Tibial nerve (tissue), 4 donors: ENCODE results near the gene ISOC2. TPM values are rescaled to one million over a fixed set of nuclear protein-coding genes. Genes with fewer than 3 reads are reported as not detected.

ENCODE experiments used
- DNase-seq, 2 donors: peaks; one replicate each; pipeline ENCODE4 v3.0.0-alpha.2; 2019; ENCODE audit warnings: low spot score in 2 of 2
- H3K27ac ChIP-seq, 4 donors: fragments of 200-600 bp; sonication (generic) in 3 of 4; one replicate each; pipeline ENCODE4 v1.5.1; 2017 to 2019; ENCODE audit warnings: mild to moderate bottlenecking in 1 of 4
- H3K27me3 ChIP-seq, 2 donors: fragments of 200-600 bp; sonication (generic) in 1 of 2; one replicate each; pipeline versions ENCODE4 v1.5.1 to v1.6.0; 2017 to 2019
- H3K36me3 ChIP-seq, 3 donors: fragments of 200-600 bp; sonication (generic); one replicate each; pipeline ENCODE4 v1.5.1; 2018 to 2019
- H3K4me1 ChIP-seq, 4 donors: fragments of 200-600 bp; sonication (generic) in 3 of 4; one replicate each; pipeline ENCODE4 v1.5.1; 2017 to 2019
- H3K4me3 ChIP-seq, 4 donors: fragments of 200-600 bp; sonication (generic) in 3 of 4; one replicate each; pipeline ENCODE4 v1.5.1; 2017 to 2019; ENCODE audit warnings: mild to moderate bottlenecking in 1 of 4, moderate library complexity in 1 of 4
- H3K9me3 ChIP-seq, 4 donors: fragments of 200-600 bp; sonication (generic) in 3 of 4; one replicate each; pipeline ENCODE4 v1.5.1; 2017 to 2019
- CTCF ChIP-seq, 5 experiments: fragments of 200-600 bp in 3 of 5; fragments of 450-650 bp in 2 of 5; sonication (generic) in 3 of 5; IDR thresholded peaks; one replicate each; pipeline ENCODE4 v1.5.1; 2016 to 2019; ENCODE audit warnings: antibody characterized with exemption in 5 of 5, mild to moderate bottlenecking in 3 of 5, moderate library complexity in 2 of 5
- EP300 ChIP-seq, 2 donors: sonication (generic); formaldehyde crosslinking; IDR thresholded peaks; one replicate each; pipeline ENCODE4 v1.6.1; 2017; ENCODE audit warnings: antibody characterized with exemption in 2 of 2, mild to moderate bottlenecking in 1 of 2
- POLR2A ChIP-seq, 2 donors: fragments of 450-650 bp; IDR thresholded peaks; one replicate each; pipeline ENCODE4 v1.6.1; 2017; ENCODE audit warnings: antibody characterized with exemption in 2 of 2, mild to moderate bottlenecking in 2 of 2, moderate library complexity in 2 of 2
- WGBS, 2 donors: methylation state at CpG; one replicate each; pipeline ENCODE4 v1.1.5; 2018; 5-methylcytosine and 5-hydroxymethylcytosine counted together
- total RNA-seq, 4 donors: library from RNA; depleted of rRNA; stranded (reverse); fragments of >200 nt; gene quantifications; one replicate each; pipeline ENCODE4 v1.1.0, GENCODE V29; 2016

The ISOC2 gene
- total RNA-seq, 4 donors from 2014 or later: 38.0 to 80.4 (median 65.9) TPM

DNA sequence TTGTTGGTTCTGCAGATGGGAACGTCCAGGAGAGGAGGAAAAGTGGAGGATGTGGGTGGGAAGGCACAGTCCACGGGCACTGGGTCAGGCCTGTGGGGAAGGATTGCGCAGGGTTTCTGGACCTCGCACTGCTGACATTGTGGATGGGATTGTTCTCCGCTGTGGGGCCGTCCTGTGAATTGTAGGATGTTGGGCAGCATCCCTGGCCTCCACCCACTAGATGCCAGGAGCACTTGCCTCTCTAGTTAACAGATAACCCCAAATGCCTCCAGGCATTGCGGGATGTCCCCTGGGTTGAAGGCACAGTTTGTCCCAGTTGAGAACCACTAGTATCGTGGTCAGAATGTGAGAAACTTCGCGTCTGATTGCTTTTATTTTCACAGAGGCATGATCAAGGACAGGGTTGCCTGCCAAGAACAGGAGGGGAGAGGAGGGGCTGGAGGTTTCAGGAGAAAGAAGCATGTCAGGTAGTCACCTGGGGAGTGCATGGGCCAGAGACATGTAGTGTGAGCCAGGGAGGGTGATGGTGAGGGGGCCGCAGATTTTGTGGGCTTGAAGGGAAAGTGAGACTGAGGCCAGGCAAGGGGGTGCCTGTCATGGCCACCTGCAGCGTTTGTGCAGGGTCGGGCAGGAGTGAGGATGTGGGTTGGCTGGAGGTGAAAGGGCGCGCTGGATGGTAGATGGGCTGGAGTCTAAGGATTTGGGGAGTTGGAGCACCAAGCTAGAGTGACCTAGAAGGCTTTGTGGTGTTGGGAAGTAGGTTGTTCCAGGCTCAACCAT lies 18.2 kb upstream of the ISOC2 start:
- no peaks in the 10 kb centered on the region for H3K27me3 ChIP-seq
- WGBS, 2 donors: 72 to 73% methylated on average over 14 of the region's 15 CpGs
- H3K36me3 ChIP-seq: peaks cover 0 to 31% (median 0%) of the 10 kb centered on the region in 3 donors
- peaks cover 0 to 41% (median 24%) of the 10 kb centered on the region in 4 donors for H3K4me1 ChIP-seq
- no peak overlapping the region for H3K4me3 ChIP-seq
- no peak for DNase-seq
- no peaks in the 10 kb centered on the region for H3K9me3 ChIP-seq
- H3K27ac ChIP-seq: no peak overlapping the region
- TF ChIP-seq CTCF (IDR thresholded peaks at IDR 0.05): no peak
- TF ChIP-seq POLR2A (IDR thresholded peaks at IDR 0.05): no peak
- TF ChIP-seq EP300 (IDR thresholded peaks at IDR 0.05): no peak

DNA sequence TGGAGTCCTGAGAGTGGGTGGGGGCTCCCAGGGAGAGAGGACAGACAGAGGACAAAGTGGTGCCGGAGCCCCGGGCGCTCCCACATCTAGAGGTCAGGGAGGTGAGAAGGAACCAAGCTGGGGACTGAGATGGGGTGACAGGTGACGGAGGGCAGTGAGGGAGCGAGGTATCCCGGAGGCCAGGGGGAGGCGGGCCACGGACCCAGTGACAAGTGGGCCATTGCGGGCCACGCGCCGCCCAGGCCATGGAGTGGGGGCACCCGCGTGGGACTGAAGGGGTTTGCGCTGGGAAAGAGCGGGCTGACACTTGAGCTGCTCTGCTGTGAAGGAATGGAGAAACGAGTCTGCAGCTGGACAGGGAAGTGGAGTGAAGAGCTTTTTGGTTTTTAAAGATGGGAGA lies 17.6 kb upstream of the ISOC2 start:
- DNase-seq: no peak
- Histone ChIP-seq H3K4me3 (no peak overlapping the region), H3K9me3 (no peaks in the 10 kb centered on the region), H3K4me1 (peaks cover 0 to 41% (median 24%) of the 10 kb centered on the region in 4 donors), H3K27me3 (no peaks in the 10 kb centered on the region), H3K36me3 (peaks cover 0 to 31% (median 0%) of the 10 kb centered on the region in 3 donors), H3K27ac (no peak overlapping the region)
- no peak for TF ChIP-seq POLR2A (IDR thresholded peaks at IDR 0.05)
- no peak for TF ChIP-seq EP300 (IDR thresholded peaks at IDR 0.05)
- no peak for TF ChIP-seq CTCF (IDR thresholded peaks at IDR 0.05)
- WGBS, 2 donors: 80 to 83% methylated on average over 17 of the region's 17 CpGs

DNA sequence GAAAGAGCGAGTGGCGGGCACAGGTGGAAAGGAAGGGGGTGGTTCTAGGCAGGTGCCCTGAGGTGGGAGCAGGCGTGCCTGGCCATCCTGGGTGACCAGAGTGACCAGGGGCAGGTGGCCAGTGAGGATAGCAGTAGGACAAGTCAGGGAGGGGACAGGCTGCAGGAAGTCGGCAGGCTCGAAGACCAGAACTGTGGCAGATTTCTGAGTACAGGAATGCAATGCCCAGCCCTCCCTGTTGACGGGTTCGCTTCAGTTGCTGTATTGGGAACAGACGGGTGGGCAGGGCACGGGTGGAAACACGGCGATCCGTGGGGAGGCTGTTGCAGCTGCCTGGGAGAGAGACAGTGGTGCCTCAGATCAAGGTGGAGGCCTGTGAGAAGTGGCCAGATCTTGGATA lies 16.9 kb upstream of the ISOC2 start:
- Histone ChIP-seq H3K9me3 (no peaks in the 10 kb centered on the region), H3K4me3 (no peak overlapping the region), H3K4me1 (peaks cover 0 to 45% (median 30%) of the 10 kb centered on the region in 4 donors), H3K36me3 (peaks cover 0 to 26% (median 0%) of the 10 kb centered on the region in 3 donors), H3K27me3 (no peaks in the 10 kb centered on the region), H3K27ac (no peak overlapping the region)
- DNase-seq: no peak
- WGBS, 2 donors: 79 to 87% methylated on average over 12 of the region's 12 CpGs
- no peak for TF ChIP-seq POLR2A (IDR thresholded peaks at IDR 0.05)
- TF ChIP-seq EP300 (IDR thresholded peaks at IDR 0.05): no peak
- no peak for TF ChIP-seq CTCF (IDR thresholded peaks at IDR 0.05)

DNA sequence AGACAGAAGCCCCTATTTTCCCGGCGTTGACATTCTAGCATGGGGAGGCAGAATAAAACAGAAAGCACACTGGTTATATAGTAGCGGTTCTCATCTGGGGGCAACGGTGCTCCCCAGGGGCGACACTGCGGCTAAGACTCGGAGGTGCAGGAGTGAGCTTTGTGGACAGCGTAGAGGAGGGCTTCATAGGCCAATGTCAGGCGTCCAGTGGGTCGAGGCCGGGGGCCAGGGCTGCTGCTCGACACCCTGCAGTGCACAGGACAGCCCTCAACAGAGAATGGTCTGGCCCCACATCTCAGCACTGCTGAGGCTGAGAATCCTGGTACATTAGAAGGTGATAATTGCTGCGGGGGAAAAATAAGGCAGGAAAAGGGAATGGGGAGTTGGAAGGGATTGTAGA lies 16.5 kb upstream of the ISOC2 start:
- DNase-seq: no peak
- peaks cover 0 to 22% (median 0%) of the 10 kb centered on the region in 3 donors for H3K36me3 ChIP-seq
- peak overlapping the region in 1 of 4 donors; percentile 78 for H3K4me3 ChIP-seq
- H3K4me1 ChIP-seq: peaks cover 0 to 49% (median 33%) of the 10 kb centered on the region in 4 donors
- no peaks in the 10 kb centered on the region for H3K27me3 ChIP-seq
- WGBS, 2 donors: 80 to 82% methylated on average over 13 of the region's 13 CpGs
- H3K27ac ChIP-seq: peak overlapping the region in 1 of 4 donors; percentile 99
- TF ChIP-seq CTCF (IDR thresholded peaks at IDR 0.05) (no peak), POLR2A (IDR thresholded peaks at IDR 0.05) (no peak), EP300 (IDR thresholded peaks at IDR 0.05) (no peak)
- no peaks in the 10 kb centered on the region for H3K9me3 ChIP-seq

GRCh38 chr19:55476100-55476775 lies 14.8 kb upstream of the ISOC2 start, which contains the start of gene ZNF628:
Gene ZNF628, plus strand, starts transcription at chr19:55476617. Its CDS starts 3,294 bp downstream, at chr19:55479911.
- H3K4me1 ChIP-seq: peaks cover 0 to 55% (median 37%) of the 10 kb centered on the region in 4 donors
- peak within 1 kb of the TSS; percentile 90 to 99 (median 98) for H3K27ac ChIP-seq
- 1 to 2% methylated on average over 28 to 41 of the region's 61 CpGs for WGBS, 2 donors
- DNase-seq: peak; percentile 96 to 98
- H3K4me3 ChIP-seq: peak within 1 kb of the TSS; percentile 39 to 79 (median 60)
- no peaks in the 10 kb centered on the region for H3K9me3 ChIP-seq
- peaks cover 0 to 5% (median 0%) of the 10 kb centered on the region in 3 donors for H3K36me3 ChIP-seq
- no peaks in the 10 kb centered on the region for H3K27me3 ChIP-seq
- TF ChIP-seq CTCF (IDR thresholded peaks at IDR 0.05): peak in 2 of 5 experiments; percentile 17 to 27
- TF ChIP-seq EP300 (IDR thresholded peaks at IDR 0.05): peak; percentile 79 to 84
- peak; percentile 73 to 76 for TF ChIP-seq POLR2A (IDR thresholded peaks at IDR 0.05)
